SHP77 (cell line): ENCODE results near the gene DZIP1L.

Experiments
- DNase-seq, 2 experiments: peaks; one replicate each; lab custom pipeline; 2025; lab: John Stamatoyannopoulos, UW

The DZIP1L gene

DNA sequence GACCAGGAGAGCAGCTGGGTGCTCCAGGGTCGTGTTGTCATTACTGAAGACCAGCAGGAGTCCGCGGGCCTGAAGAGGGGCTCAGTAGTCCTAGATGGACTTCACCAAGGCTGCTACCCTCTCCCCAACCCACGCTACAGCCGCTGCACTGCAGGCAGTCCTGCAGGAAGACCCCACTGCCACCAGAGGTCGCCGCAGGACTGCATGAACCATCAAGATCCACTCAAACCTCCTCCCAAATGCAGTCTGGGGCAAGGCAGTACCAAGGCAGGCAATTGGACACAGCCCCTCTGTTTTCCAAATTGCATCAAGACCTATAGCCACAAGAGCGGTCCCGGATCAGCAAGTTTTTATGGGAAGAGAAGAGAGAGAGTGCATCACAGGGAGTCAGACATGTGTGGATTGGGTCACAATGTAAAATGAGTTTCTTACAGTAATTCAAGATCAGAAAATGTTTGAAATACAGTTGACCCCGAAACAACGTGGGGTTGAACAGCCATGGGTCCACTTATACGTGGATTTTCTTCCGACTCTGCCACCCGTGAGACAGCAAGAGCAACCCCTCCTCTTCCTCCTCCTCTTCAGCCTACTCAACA is 46.7 kb downstream of the DZIP1L start:
- peak; percentile 53 to 77 for DNase-seq

DNA sequence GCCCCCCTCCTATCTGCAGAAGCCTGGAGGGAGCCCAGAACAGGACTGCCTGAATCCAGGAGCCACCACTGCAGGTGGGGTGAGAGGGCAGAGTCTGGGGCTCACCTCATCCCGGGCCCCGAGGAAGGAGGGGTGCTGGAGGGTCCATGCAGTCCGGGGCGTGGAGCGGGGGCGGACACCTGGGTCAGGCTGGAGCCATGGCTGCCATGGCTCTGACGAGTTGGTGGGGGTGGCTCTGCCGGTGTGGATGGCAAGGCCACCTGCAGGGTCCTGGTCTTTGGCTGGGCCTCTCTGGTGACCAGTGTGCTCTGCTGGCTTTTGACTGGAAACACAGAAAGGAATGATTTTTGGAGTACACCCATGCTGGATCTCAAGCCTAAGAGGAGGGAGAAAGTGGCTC is 47.4 kb downstream of the DZIP1L start:
- DNase-seq = no peak

DNA sequence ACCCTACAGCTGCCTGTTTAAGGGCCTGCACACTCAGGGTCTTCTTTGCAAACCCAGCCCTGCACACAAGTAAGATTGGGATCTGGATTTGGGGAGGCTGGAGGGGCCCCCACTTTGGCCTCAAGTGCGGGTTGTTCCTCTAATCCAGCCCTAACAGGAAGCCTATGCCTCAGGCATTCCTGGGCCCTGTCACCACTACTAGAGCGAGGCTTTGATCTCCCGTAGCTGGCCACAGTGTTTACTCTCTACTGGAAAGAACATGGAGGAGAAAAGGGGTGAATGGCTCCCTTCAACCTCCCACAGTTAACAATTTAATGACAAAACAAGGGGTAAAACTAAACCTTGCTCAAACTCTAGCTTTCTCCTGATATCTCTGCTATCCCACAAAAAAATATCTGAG is 48.4 kb downstream of the DZIP1L start:
- no peak for DNase-seq

DNA sequence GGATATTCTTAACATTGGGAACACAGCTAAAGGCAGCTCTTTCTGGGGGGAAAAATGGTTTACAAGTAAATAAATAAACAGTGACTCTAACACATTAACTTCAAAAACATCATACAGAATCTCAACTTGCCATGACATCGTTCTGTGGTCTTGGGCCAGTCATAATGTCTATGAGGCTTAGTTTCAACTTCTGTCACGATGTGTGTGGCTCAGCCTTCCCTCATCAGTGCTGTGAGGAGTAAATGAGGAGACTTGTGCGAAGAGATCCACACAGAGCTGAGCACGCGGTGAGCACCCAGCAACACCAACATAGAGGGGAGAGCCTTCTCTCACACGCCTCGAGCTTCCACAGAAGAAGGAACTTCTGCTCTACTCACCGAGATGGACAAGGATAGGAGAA is 49.0 kb downstream of the DZIP1L start:
- DNase-seq = no peak

DNA sequence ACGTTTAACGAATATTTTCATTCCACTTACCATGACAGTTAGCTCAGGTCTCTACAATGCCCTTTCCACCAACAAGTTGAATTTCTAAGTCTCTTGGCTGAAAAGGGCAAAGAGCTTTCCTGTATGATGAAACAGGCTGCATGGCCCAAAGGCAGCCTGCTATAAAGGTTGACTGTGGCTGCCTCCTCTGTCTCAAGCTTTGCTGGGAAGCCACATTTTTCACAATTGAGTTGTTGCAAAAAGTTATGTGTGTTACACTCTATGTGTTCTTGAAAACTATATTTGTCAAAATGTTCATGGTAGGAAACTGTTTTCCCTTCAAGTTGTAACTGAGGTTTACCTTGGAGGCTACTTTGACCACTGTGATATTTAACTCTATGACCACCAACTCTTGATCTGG is 49.5 kb downstream of the DZIP1L start:
- DNase-seq = no peak

DNA sequence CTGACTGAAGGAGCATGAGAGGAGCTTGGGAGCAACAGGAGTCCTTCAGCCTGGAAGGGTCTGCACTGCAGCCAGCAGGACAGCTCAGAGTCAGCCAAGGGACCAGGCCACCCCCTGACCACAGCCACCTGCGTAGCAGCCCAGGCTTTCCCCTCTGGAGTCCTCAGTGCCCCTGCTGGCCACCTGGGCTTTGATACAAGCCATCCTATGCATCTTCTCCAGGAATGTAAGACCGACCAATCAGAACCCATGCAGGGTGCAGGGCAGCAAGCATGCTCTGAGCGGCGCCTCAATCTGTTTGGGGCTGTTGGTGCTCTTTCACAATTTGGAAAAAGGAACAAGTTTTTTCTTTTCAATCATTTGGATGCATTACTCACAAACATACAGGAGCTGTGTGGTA is 52.0 kb downstream of the DZIP1L start:
- no peak for DNase-seq

DNA sequence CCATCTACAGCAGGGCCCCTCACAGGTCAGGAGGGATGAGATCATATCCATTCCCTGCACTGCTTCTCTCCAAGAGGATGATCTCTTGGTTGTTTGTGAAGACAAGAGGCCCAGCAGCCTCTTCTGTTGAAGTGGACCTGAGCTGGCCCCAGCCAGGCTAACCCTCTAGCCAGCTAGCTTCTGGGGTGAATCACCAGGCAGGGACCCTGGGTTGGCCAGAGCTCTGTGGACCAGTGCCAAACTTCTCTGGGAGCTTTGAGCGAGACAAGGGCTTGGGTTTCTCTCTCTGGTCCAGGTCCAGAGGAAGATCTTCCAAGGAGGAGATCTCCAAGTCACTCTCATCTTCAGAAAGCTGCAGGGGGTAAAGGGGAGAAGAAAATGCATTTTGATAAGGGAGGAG is 52.8 kb downstream of the DZIP1L start:
- no peak for DNase-seq

DNA sequence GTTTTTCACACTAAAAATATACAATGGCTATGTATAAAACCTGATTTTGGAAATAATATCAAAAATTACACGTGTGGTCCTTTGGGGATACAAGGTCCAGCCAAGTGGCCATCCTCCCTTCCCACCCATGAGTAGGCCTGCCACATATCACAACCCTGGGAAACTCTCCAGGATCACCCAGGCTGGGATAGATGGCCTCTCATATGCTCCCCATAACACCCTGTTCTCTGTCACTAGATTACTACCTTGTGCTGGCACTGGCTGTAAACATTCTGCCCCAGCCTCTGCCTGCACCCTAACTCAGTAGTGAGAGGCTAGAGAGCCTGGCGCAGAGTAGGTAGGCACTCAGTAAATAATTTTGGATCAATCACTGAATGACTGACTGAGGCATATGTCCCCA is 53.4 kb downstream of the DZIP1L start:
- DNase-seq = no peak

DNA sequence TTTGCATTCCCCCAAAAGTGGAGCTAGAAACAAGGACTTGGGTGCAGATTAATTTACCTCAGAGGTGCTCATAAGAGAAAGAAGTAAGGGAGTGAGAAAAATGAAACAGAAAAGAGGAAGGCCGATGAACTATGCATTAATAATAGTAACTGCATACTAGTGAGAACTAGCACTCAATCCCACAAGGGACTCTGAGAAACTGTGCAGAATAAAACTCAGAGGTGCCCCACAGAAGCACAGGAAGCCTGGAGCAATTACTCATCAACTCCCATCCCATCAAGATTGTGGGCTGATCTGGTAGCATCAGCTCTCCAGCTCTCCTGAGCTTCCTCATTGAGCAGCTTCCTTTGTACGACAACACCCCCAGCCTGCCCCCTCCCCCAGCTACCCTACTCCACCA is 54.6 kb downstream of the DZIP1L start:
- no peak for DNase-seq

DNA sequence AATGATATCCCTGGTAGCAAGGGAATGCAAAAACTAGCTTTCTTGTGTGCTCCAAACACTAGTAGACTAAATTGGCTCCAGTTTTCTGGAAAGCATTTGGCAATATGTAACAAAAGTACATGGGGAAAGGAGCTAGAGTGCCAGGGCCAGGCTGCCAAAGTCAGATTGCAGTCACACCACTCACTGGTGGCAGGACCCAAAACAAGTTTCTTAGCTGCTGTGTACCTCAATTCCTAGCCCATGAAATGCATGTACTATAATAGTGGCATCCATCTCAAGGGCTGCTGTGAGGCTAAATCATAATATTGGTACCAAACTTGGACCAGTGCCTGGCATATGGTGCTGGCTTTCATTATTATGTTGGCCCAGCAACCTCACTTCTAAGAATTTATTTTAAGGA is 56.1 kb downstream of the DZIP1L start:
- DNase-seq = no peak

DNA sequence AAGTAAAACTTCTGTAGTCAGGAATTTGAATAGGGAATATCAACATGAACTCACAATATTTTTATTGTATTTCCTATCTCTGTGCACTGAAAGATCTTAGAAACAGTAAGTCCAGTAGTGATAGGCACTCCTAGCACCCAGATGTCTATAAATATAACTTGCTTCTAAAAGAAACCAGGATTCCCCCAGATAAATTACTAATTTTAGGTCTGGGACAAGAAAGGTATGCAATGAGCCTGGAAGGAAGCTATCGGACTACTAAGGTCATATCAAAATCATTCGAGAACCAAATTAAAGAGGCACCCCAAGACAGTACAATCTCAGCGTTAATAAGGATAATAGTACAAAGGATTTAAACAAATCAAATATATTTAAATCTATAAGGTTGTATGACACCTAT is 58.0 kb downstream of the DZIP1L start:
- no peak for DNase-seq

DNA sequence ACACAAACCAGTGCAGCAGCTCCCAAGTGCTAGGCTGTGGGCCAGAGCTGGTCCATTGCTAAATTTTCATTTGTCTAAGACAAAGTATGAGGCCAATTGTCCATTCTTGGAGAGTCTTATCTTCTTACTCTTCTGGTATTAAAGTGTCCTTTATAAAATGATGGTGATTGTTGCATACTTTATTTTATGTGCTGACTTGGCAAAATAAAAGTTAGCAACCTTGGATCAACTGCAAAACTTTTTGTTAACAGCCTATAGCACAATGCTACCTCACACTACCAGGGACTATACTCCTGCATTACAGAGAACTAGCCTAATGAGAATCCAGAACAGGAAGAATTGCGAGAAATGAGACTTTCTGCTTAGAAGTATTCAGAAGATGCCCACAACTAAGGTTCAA is 61.4 kb downstream of the DZIP1L start:
- no peak for DNase-seq

DNA sequence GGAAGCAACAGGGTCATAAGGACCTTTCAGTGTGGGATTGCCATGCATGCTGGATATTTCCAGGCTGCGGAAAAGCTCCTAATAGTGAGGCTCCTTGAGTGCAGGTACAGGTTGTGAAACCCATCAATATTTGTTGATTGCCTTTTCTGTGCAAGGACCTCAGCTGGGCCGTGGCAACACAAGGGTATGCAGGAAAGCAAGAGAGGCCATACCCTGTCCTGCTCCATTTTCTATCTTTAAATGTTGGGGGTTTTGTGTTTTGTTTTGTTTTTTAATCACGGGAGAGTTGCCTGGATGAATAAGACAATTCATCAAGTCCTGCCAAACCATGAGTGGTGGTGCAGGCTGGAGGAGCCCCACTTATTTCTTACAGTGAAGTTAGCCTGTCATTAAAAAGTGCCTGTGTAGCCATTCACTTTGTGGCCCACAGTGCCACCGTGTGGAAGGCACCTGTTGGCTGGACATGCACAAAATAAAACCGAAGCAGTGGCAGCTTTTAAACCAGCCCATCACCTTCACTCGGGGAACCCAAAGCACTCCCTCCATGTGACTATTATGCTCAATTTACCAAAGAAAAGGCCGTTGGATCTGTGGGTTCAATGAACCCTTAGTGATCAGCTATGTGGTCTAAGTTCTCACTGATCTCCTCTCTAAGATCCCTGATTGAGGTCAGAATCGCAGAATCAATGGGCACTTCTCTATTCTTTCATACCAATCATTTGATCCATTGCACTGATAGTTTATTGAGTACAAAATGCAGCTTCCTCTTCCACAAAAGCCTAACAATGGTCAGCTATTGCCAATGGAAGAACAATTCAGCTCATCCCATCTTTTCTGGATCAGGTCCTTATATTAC is 63.2 kb downstream of the DZIP1L start:
- peak; percentile 9 to 36 for DNase-seq

DNA sequence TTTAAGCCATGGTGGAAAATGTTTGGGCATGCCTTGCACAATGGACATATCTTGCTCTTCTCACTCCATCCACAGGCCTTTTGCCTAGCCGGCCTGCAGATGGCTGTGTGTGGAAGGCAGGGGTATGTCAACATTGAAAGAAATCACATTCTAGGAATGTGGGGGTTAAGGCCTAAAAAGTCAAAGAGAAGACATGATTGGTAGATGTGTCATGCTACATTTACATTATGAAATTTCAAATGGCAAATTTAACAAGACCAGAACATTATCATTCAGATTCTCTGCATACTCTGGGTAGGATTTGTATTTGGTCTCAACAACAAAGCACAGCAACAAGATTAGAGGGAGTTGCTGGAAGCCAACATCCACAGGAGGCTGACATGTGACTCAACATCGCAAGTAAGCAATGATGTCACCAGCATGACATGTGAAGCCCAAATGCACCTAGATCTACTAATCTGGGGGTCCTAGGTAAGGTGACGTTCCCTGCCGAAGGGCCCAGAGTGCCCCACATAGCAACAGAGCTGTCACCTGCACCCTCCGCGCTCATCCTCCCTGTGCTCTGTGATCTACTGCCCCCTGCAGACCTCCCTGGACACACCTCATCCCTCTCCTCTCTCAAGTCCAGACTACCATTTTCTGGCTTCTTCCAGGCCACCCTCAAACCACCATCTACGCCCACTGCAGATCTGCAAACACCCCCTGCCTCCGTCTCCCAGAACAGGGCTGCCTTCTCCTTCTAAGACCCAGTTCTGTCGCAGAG is 66.1 kb downstream of the DZIP1L start:
- no peak for DNase-seq

DNA sequence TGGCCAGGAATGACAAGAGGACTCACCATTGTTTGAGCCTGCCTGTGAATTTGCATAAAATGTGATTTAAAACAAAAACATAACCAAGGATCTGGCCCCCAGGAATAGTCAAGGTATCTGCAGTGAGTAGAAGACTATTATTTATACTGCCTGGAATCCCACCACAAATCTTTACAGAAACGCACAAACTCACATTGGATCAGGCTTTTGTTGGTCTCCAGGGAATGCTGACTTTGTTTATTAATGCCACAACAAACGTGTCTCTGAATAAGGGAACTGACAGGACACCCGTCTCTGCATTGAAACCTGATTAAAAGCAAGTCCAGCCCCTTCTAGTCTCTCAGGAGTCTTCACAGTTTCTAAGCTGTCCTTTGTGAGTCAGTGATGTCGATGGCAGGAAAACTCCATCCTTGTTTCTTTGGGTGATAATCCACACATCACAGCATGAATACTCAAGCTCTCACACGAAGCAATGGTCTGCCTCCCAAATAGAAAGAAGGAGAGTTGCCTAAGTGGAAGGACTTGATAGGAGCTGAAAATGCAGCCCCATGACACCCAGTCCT is 67.7 kb downstream of the DZIP1L start:
- no peak for DNase-seq

DNA sequence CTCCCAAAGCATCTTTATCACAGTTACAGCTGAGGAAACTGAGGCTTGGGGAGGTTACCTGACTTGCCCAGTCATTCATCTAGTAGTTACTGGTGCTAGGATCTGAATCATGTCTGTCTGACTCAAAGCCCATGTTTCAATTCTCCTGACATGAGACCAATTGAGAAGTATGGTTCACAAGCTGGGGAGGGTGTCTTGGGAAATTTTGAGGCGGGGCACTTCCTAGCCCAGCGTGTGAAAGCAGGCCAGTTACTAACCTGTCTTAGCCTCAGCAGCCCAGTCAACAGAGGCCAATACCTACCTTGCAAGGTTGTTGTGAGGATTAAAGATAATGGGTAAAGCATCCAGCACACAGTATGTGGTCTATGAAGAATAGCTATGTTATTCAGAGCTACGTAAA is 68.5 kb downstream of the DZIP1L start:
- no peak for DNase-seq

DNA sequence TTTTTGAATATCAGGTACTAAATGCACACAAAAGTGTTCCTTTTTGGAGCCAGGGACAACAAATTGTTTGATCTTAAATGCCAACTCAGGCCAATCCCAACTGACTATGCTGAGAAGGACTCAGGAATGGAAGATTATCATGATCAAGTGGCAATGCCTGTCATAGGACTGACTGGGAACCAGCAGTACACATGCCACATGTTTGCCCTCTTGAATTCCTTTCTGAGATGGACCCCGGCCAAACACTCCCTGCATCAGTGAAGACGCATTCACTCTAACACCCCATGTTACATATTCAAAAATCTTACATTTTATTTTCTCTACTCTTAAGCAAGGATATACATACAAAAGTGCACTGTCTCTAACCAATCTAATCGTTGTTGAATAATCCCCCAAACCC is 69.3 kb downstream of the DZIP1L start:
- DNase-seq = no peak

DNA sequence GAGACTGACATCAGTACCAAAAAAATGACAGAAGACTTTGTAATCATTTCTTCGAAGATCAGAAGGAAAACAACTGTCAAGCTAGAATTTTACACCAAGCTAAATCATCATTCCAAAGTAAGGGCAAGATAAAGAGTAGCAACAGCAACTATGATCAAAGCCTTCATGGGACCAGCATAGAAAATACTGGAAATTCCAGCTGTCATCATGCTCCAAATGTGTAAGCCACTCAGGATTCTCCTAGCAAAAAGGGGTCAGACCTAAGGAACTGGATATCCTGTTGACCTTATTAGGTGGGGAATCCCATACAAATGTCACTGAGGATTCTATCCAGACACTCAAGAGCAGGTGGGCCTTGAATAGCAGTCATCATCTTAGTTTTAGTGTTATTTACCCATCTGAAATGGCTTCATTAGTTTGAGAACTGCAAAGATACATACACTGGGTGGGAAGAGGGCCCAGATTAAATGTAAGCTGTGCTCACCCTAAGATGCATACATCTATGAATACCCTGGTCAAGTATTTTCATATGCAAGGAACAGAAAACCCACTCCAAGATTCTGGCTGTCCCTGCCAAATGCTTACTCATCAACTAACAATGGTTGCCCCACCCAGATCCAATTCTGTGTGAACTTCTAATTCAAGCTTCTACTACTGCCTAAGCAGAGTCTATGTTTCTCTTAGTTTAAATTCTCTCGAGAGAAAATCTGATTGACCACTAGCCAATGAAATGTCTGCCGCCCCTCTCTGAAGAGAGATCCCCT is 72.0 kb downstream of the DZIP1L start:
- DNase-seq = no peak

DNA sequence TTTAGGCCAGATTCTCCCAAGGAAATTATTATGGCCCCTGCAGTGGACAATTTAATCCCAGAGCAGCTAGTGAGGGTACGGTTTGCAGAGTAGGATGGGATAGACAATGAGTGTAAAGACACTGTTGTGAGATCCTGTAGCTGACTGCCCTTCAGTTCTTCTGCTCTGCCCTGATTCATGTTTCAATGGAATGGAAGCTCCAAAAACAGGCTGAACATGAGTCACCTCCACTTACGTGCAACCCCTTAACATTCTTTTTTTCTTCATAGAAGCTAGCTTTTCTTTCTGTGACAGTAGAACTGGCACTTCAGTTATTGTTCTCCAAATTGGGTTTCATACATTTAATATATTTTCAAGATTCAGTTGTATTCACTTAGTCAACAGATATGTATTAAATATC is 73.4 kb downstream of the DZIP1L start:
- DNase-seq = no peak

DNA sequence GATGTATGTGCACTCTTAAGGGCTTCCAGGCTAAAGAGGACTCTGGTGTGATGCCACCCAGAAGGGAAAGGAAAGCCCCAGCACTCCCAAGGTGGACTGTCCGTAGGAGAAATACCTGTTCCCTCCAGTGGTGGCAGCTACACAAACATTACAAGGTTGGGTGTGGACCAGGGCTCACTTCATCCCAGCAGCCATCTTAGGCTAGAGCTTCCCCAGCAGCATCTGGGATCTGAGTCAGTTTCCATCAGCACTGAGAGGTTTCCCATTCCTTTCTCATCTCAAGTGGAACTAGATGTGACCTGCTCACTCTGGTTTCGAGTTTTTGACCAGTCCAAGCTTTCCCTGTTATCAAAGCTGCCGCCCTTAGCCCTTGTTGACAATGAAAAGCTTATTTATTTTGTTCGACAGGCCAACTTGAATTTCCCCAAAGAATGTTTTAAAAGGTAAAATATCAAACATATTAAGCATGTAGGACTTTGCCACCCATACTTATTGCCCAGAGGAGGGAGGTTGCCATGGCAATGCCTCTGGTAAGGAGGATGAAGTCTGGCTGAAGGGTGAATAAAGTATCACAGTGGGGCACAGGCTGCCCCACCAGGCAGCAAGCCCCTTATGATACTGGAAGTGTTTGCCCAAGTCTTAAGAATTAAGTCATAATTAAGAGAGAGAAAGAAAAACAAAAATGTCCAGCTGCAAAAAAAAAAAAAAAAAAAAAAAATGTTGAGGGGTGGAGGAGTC is 76.5 kb downstream of the DZIP1L start:
- DNase-seq = no peak

DNA sequence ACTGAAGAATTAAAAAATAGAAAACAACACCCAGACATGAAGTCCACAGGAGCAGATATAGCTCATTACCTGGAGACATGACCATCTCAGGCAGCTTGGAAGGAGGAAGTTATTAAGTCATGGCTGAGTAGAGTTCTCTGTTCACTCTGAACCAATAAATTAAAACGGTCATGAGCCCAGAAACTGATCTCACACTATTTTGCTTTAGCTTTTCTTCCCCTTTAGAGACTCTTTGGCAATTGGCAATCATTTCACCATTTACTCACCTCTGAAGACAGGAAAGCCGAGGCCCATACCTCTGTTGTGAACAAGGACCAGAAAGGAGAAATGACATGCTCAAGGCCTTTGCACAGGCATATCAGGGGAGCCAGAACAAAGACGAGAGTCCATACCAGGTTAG is 78.8 kb downstream of the DZIP1L start:
- DNase-seq = no peak
